MCF 10A (cell line): ENCODE measurements around the gene ONECUT1. TPM values are rescaled to one million over a fixed set of nuclear protein-coding genes. Genes with fewer than 3 reads are reported as not detected.

Experiments used
- BruUV-seq: library from RNA; stranded (reverse); fragments of 400-500 nt; replicated peaks from 2 replicates; lab custom pipeline; 2021; lab: Mats Ljungman, UMichigan
- CTCF ChIA-PET: fragments of 300-600 bp; sonication (Branson Sonifier 250); formaldehyde crosslinking; extraction: SDS; loops from one replicate; lab custom pipeline; 2021; ENCODE audit warnings: antibody characterized with exemption, inconsistent platforms; lab: Yijun Ruan, JAX
- POLR2A ChIA-PET: fragments of 300-600, 350-650 bp; sonication (Branson Sonifier 250); formaldehyde crosslinking; extraction: SDS; loops from one replicate; lab custom pipeline; 2020; ENCODE audit warnings: antibody characterized with exemption, inconsistent platforms; lab: Yijun Ruan, JAX
- DNase-seq: peaks from one replicate; pipeline ENCODE4 v3.0.0-alpha.2; 2018; ENCODE audit not compliant: unreplicated experiment
- H3K27ac Mint-ChIP-seq: one replicate; pipeline ENCODE4 v1.8.0; 2022; ENCODE audit warnings: mild to moderate bottlenecking, low read depth, mixed read lengths; ENCODE audit not compliant: unreplicated experiment
- H3K27me3 Mint-ChIP-seq: one replicate; pipeline ENCODE4 v1.8.0; 2022; ENCODE audit warnings: mixed read lengths; ENCODE audit not compliant: insufficient read depth, unreplicated experiment
- H3K36me3 Mint-ChIP-seq: one replicate; pipeline ENCODE4 v1.8.0; 2022; ENCODE audit warnings: mild to moderate bottlenecking, moderate library complexity, mixed read lengths; ENCODE audit not compliant: insufficient read depth, unreplicated experiment
- H3K4me1 Mint-ChIP-seq: one replicate; pipeline ENCODE4 v1.8.0; 2022; ENCODE audit warnings: mixed read lengths; ENCODE audit not compliant: insufficient read depth, unreplicated experiment
- H3K4me3 Mint-ChIP-seq: one replicate; pipeline ENCODE4 v1.8.0; 2022; ENCODE audit warnings: mild to moderate bottlenecking, moderate library complexity, mixed read lengths; ENCODE audit not compliant: unreplicated experiment
- H3K9me3 Mint-ChIP-seq: one replicate; pipeline ENCODE4 v1.8.0; 2022; ENCODE audit warnings: mixed read lengths; ENCODE audit not compliant: unreplicated experiment
- CTCF ChIP-seq: fragments of 200-600 bp; IDR thresholded peaks from one replicate; pipeline ENCODE4 v1.8.0; 2022; ENCODE audit warnings: antibody characterized with exemption, mild to moderate bottlenecking; ENCODE audit not compliant: unreplicated experiment
- intact Hi-C: fragments of 100-400 bp; cut with micrococcal nuclease; formaldehyde crosslinking; loops from 2 replicates; pipeline ENCODE4 v1.14.1; 2022
- total RNA-seq: library from RNA; stranded (reverse); gene quantifications from 2 replicates; pipeline ENCODE4 v1.2.3, GENCODE V29; 2022

Gene ONECUT1
- total RNA-seq, 1 experiment from 2014 or later, result not detected

- intact Hi-C loops, result no loop called here
- POLR2A ChIA-PET, result no interaction called here
- Mint-ChIP-seq H3K36me3 (no peaks in the 10 kb centered on the region), H3K4me1 (no peaks in the 10 kb centered on the region), H3K27ac (no peak overlapping the region), H3K4me3 (no peak overlapping the region), H3K9me3 (no peaks in the 10 kb centered on the region), H3K27me3 (peaks cover 78% of the 10 kb centered on the region)
- BruUV-seq, result no TSS peak
- DNase-seq, result no peak
- CTCF ChIA-PET, result no interaction called here
- no peak for TF ChIP-seq CTCF
These were observed 3.0 kb downstream of the ONECUT1 start for GRCh38 chr15:52787123-52787503.

- no TSS peak for BruUV-seq
- no peak for DNase-seq
- H3K27me3 Mint-ChIP-seq, result peaks cover 83% of the 10 kb centered on the region
- H3K9me3 Mint-ChIP-seq, result no peaks in the 10 kb centered on the region
- intact Hi-C loops, result no loop called here
- no peaks in the 10 kb centered on the region for H3K36me3 Mint-ChIP-seq
- CTCF ChIA-PET, result interaction anchor here (0.7 kb wide), 1 partner anchor 178 kb away, joined by 3 read pairs; no protein-coding TSS in a partner anchor
- no peak for TF ChIP-seq CTCF
- POLR2A ChIA-PET, result no interaction called here
- H3K4me3 Mint-ChIP-seq, result no peak overlapping the region
- no peak overlapping the region for H3K27ac Mint-ChIP-seq
- H3K4me1 Mint-ChIP-seq, result no peaks in the 10 kb centered on the region
These were observed 3.6 kb downstream of the ONECUT1 start for GRCh38 chr15:52786436-52787122.

- POLR2A ChIA-PET, result no interaction called here
- CTCF ChIA-PET, result no interaction called here
- intact Hi-C loops, result no loop called here
- Mint-ChIP-seq H3K27ac (no peak overlapping the region), H3K4me3 (no peak overlapping the region), H3K9me3 (no peaks in the 10 kb centered on the region), H3K36me3 (no peaks in the 10 kb centered on the region), H3K4me1 (no peaks in the 10 kb centered on the region), H3K27me3 (peaks cover 91% of the 10 kb centered on the region)
- no TSS peak for BruUV-seq
- DNase-seq, result no peak
- no peak for TF ChIP-seq CTCF
These were observed 4.3 kb downstream of the ONECUT1 start for GRCh38 chr15:52785672-52786406.
